ENCODE results near the gene TGFBR3L.

The TGFBR3L gene

DNA sequence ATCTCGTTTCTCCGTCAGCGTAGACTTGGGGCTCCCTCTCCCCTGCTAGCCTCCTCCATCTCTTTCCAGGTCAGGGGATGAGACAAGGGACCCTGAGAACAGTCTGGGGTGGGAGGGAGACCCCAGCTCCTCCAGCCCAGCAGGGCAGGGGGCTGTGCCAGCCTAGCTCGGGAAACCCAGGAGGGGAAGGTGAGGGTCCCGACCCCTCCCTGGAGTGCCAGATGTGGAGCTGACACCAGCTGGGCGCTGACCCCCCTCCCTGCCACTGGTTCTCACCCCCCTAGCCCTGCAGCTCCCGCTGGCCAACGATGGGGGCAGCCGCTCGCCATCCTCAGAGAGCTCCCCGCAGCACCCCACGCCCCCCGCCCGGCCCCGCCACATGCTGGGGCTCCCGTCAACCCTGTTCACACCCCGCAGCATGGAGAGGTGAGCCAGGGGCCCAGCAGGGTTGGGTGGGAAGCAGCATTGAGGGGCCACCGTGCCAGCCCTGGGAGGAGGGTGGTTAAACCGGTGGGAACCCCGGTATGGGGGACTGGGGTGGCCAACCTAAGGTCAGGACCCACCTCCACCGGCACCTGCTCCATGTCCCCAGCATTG is 5.1 kb upstream of the TGFBR3L start:
- TF ChIP-seq POLR2AphosphoS5 (IDR thresholded peaks at IDR 0.05; ENCODE audit: low read depth, low read length) (no peak), TAF1 (IDR thresholded peaks at IDR 0.05; ENCODE audit: low read depth, low read length) (no peak), PAX5 (IDR thresholded peaks at IDR 0.05; ENCODE audit: insufficient read depth, low read length, severe bottlenecking) (no peak), SPI1 (IDR thresholded peaks at IDR 0.05; ENCODE audit: low read depth, low read length) (no peak), POLR2A (IDR thresholded peaks at IDR 0.05; ENCODE audit: low read depth, low read length) (no peak), POU2F2 (IDR thresholded peaks at IDR 0.05; ENCODE audit: low read depth, low read length) (no peak)
- FAIRE-seq (no peak), DNase-seq (ENCODE audit: insufficient read length, low spot score) (no peak)

DNA sequence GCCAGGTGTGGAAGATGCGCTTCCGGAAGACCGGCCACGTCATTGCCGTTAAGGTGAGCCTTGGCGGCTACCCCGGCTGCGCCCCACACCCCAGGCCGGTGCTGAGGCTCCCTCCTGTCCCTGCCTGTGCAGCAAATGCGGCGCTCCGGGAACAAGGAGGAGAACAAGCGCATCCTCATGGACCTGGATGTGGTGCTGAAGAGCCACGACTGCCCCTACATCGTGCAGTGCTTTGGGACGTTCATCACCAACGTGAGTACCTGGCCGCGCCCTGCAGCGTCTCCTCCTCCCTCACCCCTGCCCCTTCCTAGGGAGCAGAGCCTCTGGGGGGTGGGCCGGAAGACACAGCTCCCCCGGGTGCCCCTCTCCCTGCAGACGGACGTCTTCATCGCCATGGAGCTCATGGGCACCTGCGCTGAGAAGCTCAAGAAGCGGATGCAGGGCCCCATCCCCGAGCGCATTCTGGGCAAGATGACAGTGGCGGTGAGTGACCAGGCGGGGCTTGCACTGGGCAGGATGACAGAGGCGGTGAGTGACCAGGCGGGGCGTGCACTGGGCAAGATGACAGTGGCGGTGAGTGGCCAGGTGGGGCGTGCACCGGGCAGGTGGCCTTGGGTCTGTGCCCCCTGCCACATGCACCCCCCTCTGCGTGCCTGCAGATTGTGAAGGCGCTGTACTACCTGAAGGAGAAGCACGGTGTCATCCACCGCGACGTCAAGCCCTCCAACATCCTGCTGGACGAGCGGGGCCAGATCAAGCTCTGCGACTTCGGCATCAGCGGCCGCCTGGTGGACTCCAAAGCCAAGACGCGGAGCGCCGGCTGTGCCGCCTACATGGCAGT is 4.1 kb upstream of the TGFBR3L start:
- FAIRE-seq: no peak
- no peak for TF ChIP-seq POU2F2 (IDR thresholded peaks at IDR 0.05; ENCODE audit: low read depth, low read length)
- TF ChIP-seq TAF1 (IDR thresholded peaks at IDR 0.05; ENCODE audit: low read depth, low read length): no peak
- TF ChIP-seq POLR2AphosphoS5 (IDR thresholded peaks at IDR 0.05; ENCODE audit: low read depth, low read length): no peak
- TF ChIP-seq POLR2A (IDR thresholded peaks at IDR 0.05; ENCODE audit: low read depth, low read length): no peak
- TF ChIP-seq PAX5 (IDR thresholded peaks at IDR 0.05; ENCODE audit: insufficient read depth, low read length, severe bottlenecking): no peak
- no peak for TF ChIP-seq SPI1 (IDR thresholded peaks at IDR 0.05; ENCODE audit: low read depth, low read length)

DNA sequence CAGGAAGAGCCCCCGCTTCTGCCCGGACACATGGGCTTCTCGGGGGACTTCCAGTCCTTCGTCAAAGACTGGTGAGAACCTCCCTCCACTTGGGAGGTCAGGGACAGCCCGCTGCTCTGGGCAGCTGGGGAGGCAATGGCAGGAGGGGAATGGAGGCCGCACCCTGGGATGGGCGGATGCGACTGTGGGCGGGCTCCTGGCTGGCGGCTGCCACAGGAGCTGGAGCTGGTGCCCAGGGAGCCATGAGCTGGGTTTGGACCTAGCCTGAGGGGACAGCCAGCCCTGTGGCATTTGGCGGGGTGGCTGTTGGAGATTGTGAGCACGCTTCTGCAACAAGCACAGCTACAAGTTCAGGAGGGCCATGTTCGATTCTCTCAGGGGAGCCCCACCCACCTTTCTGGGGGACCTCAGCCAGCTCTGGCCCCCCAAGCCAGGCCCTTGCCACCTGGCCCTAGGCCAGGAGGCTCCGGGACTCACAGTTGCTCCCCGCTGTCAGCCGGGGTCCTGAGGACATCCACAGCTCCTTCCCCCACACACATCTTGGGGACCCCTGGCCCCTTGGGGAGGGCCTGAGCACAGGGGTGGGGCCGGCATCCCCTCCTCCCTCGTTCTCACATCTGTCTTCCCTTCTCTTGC is 3.0 kb upstream of the TGFBR3L start:
- no peak for TF ChIP-seq PAX5 (IDR thresholded peaks at IDR 0.05; ENCODE audit: insufficient read depth, low read length, severe bottlenecking)
- TF ChIP-seq SPI1 (IDR thresholded peaks at IDR 0.05; ENCODE audit: low read depth, low read length): no peak
- no peak for TF ChIP-seq POLR2AphosphoS5 (IDR thresholded peaks at IDR 0.05; ENCODE audit: low read depth, low read length)
- FAIRE-seq (no peak), DNase-seq (ENCODE audit: insufficient read length, low spot score) (no peak)

More for the DNA sequence above, 4.1 kb upstream of the TGFBR3L start:
- DNase-seq (ENCODE audit: insufficient read length, low spot score): no peak

DNA sequence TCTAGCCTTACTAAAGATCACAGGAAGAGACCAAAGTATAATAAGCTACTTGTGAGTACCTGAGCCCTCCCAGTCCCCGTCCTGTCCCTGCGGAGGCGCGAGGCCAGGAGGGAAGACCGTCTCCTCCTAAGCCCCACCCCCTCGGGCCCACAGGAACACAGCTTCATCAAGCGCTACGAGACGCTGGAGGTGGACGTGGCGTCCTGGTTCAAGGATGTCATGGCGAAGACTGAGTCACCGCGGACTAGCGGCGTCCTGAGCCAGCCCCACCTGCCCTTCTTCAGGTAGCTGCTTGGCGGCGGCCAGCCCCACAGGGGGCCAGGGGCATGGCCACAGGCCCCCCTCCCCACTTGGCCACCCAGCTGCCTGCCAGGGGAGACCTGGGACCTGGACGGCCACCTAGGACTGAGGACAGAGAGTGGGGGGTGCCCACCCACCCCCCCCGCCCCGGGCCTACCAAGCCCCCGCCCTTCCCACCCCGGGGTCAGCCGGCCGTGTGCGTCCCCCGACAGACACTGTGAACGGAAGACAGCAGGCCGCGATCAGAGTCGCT is 2.4 kb upstream of the TGFBR3L start:
- FAIRE-seq: no peak
- no peak for TF ChIP-seq SPI1 (IDR thresholded peaks at IDR 0.05; ENCODE audit: low read depth, low read length)
- no peak for TF ChIP-seq PAX5 (IDR thresholded peaks at IDR 0.05; ENCODE audit: insufficient read depth, low read length, severe bottlenecking)
- TF ChIP-seq POU2F2 (IDR thresholded peaks at IDR 0.05; ENCODE audit: low read depth, low read length): no peak
- TF ChIP-seq POLR2A (IDR thresholded peaks at IDR 0.05; ENCODE audit: low read depth, low read length): no peak
- no peak for TF ChIP-seq TAF1 (IDR thresholded peaks at IDR 0.05; ENCODE audit: low read depth, low read length)
- TF ChIP-seq POLR2AphosphoS5 (IDR thresholded peaks at IDR 0.05; ENCODE audit: low read depth, low read length): no peak

DNA sequence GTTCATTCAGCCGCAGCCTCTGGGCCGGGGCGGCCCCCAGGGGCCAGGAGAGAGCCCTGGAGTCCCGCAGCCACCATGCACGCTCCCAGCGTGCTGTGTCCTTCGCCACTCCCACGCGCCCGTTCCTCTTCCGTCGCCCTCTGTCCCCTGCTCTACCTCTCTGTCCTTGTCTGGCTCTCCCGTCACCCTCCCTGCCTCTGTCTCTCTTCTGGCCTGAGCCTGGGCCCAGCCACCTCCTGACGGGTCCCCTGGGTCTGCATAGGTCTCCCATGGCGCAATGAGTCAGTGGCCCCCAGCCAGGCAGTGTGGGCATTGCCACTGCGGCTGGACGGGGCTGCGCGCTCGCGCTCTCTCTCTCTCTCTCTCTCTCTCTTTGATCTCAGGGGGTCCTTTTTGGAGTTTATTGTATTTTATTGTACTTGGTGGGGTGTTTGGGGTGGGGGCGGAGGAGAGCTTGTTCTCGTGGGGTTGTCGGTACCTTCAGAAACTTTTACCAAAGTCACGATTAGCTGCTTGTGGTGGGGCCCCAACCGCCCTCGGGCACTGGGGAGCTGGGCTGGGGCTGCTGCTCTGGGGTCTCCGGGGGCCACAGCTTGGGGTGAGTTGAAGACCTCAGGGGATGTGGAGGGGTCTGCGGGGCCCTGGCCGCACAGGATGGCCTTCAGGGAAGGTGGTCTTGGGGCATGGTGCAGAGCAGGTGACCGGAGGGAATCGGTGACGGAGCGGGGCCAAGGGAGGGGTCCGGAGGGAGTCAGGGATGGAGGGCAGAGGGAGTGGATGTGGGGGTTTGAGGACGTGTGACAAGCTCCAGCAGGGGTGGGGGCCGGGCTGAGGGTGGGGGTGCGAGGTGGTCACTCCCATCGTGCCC is 1.7 kb upstream of the TGFBR3L start:
- TF ChIP-seq POU2F2 (IDR thresholded peaks at IDR 0.05; ENCODE audit: low read depth, low read length) (no peak), PAX5 (IDR thresholded peaks at IDR 0.05; ENCODE audit: insufficient read depth, low read length, severe bottlenecking) (no peak), POLR2AphosphoS5 (IDR thresholded peaks at IDR 0.05; ENCODE audit: low read depth, low read length) (no peak), TAF1 (IDR thresholded peaks at IDR 0.05; ENCODE audit: low read depth, low read length) (no peak), POLR2A (IDR thresholded peaks at IDR 0.05; ENCODE audit: low read depth, low read length) (no peak; the same call in 1 of the 2 replicates), SPI1 (IDR thresholded peaks at IDR 0.05; ENCODE audit: low read depth, low read length) (no peak)
- FAIRE-seq (no peak), DNase-seq (ENCODE audit: insufficient read length, low spot score) (no peak)

More for the DNA sequence above, 2.4 kb upstream of the TGFBR3L start:
- no peak for DNase-seq (ENCODE audit: insufficient read length, low spot score)

DNA sequence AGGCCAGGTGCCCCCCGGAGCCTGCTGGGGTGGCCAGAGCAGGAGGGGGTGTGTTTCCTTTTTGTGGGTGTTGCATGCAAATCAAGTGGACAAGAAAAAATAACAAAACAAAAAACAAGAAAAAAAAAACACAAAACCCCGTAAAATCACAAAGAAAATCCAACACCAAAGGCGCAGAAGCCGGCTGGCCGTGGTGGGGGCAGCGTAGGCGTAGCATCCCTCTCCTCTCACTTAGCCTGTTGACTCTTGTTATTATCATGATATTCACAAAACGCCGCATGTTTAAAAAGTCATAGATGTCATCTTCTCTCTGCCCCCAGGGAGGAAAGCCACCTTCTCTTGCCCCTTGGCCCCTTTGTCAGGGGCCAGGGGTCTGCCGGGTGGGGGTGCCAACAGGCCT is 978 bp upstream of the TGFBR3L start:
- no peak for DNase-seq (ENCODE audit: insufficient read length, low spot score)
- no peak for FAIRE-seq
- no peak for TF ChIP-seq TAF1 (IDR thresholded peaks at IDR 0.05; ENCODE audit: low read depth, low read length)
- TF ChIP-seq SPI1 (IDR thresholded peaks at IDR 0.05; ENCODE audit: low read depth, low read length): no peak
- TF ChIP-seq POU2F2 (IDR thresholded peaks at IDR 0.05; ENCODE audit: low read depth, low read length): no peak
- no peak for TF ChIP-seq PAX5 (IDR thresholded peaks at IDR 0.05; ENCODE audit: insufficient read depth, low read length, severe bottlenecking)
- no peak for TF ChIP-seq POLR2A (IDR thresholded peaks at IDR 0.05; ENCODE audit: low read depth, low read length)
- TF ChIP-seq POLR2AphosphoS5 (IDR thresholded peaks at IDR 0.05; ENCODE audit: low read depth, low read length): no peak

DNA sequence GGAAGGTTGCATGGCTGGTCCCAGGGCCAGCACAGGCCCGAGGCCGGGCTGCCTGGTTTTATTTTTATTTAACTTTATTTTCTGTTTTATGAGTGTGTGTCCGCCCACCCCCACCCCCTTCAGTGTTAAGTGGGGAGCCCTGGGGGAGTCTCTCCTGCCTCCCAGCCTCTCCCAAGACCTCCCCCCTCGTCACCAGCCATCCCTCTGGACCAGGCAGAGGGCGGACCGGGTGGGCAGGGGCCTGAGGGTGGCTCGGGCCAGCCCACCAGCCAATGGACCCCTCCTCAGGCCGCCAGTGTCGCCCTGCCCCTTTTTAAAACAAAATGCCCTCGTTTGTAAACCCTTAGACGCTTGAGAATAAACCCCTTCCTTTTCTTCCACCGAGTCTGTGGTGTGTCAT is 531 bp upstream of the TGFBR3L start:
- FAIRE-seq (no peak), DNase-seq (ENCODE audit: insufficient read length, low spot score) (no peak)
- TF ChIP-seq POU2F2 (IDR thresholded peaks at IDR 0.05; ENCODE audit: low read depth, low read length): no peak
- TF ChIP-seq PAX5 (IDR thresholded peaks at IDR 0.05; ENCODE audit: insufficient read depth, low read length, severe bottlenecking): no peak
- TF ChIP-seq SPI1 (IDR thresholded peaks at IDR 0.05; ENCODE audit: low read depth, low read length): no peak
- TF ChIP-seq POLR2AphosphoS5 (IDR thresholded peaks at IDR 0.05; ENCODE audit: low read depth, low read length): no peak
- no peak for TF ChIP-seq POLR2A (IDR thresholded peaks at IDR 0.05; ENCODE audit: low read depth, low read length)
- no peak for TF ChIP-seq TAF1 (IDR thresholded peaks at IDR 0.05; ENCODE audit: low read depth, low read length)

DNA sequence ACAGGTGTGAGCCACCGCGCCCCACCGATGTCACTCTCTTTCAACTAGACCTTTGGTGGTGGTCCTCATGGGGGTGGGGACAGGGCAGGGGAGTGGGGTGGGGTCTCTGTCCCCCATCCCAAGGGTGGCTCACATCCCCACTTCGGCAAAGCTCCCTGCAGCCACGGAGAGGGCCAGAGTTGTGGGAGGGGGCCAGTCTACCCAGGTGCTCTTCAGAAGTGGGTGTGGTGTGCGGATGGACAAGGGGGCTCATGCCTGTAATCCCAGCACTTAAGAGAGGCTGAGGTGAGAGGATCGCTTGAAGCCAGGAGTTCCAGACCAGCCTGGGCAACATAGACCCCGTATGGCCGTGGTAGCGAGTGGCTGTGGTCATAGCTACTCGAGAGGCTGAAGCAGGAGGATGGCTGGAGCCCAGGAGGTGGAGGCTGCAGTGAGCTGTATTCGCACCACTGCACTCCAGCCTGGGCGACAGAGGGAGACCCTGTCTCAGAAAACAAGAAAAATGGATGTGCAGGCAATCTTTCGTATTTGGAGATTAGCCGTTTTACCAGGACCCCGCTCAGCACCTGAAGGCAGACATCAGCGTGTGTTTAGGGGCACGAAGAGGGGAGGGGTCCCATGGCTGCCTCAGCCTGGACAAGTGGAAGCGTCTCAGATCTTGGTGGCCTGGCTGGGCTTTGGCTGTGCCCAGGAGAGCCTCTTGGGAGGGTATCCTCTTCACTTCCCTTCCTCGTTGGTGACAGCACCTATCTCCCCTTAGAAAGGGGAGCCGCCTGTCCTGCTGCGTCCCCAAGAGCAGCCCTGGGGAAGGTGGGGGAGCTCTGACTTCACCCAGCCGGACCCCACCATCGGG is 846 bp downstream of the TGFBR3L start:
- no peak for FAIRE-seq
- TF ChIP-seq TAF1 (IDR thresholded peaks at IDR 0.05; ENCODE audit: low read depth, low read length) (no peak), POLR2AphosphoS5 (IDR thresholded peaks at IDR 0.05; ENCODE audit: low read depth, low read length) (no peak), SPI1 (IDR thresholded peaks at IDR 0.05; ENCODE audit: low read depth, low read length) (no peak), POU2F2 (IDR thresholded peaks at IDR 0.05; ENCODE audit: low read depth, low read length) (no peak), PAX5 (IDR thresholded peaks at IDR 0.05; ENCODE audit: insufficient read depth, low read length, severe bottlenecking) (no peak), POLR2A (IDR thresholded peaks at IDR 0.05; ENCODE audit: low read depth, low read length) (no peak; the same call in 1 of the 2 replicates)
- no peak for DNase-seq (ENCODE audit: insufficient read length, low spot score)

Measured in GM12891 (cell line).